Measurements from ENCODE around the gene RYR2.

DNA sequence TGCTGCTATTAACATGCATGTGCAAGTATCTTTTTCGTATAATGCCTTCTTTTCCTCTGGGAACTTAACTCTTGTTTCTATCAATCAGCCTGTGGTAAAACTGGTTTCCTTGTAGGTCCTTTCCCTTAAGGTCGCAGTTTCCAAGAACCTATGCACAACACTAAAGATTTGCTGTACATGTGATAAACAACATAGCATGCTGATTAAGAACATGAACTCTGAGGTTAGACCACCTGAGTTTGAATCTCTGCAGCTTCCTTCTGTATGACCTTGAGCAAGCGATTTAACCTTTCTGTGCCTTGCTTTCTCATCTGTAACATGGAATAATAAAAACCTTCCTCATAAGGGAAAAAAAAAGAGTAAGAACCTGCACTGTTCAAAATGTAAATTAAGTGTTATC, 186.4 kb downstream of the RYR2 start:
- TF ChIP-seq TAF1 (IDR thresholded peaks at IDR 0.05; ENCODE audit: borderline replicate concordance, low read depth, low read length) (no peak), POLR2AphosphoS5 (IDR thresholded peaks at IDR 0.05; ENCODE audit: low read depth, low read length) (no peak)
